Purkinje cell (primary cell): ENCODE results near the gene GGACT. TPM values are rescaled to one million over a fixed set of nuclear protein-coding genes. Genes with fewer than 3 reads are reported as not detected.

Experiments used
- polyA plus RNA-seq: library from polyadenylated mRNA; unstranded; fragments of >200 nt; fragmentation: Nextera tagmentation; gene quantifications from 2 replicates; pipeline ENCODE4 v1.2.1, GENCODE V29; 2014

GGACT gene
- 1.2 and 1.3 TPM in 2 replicates for polyA plus RNA-seq

DNA sequence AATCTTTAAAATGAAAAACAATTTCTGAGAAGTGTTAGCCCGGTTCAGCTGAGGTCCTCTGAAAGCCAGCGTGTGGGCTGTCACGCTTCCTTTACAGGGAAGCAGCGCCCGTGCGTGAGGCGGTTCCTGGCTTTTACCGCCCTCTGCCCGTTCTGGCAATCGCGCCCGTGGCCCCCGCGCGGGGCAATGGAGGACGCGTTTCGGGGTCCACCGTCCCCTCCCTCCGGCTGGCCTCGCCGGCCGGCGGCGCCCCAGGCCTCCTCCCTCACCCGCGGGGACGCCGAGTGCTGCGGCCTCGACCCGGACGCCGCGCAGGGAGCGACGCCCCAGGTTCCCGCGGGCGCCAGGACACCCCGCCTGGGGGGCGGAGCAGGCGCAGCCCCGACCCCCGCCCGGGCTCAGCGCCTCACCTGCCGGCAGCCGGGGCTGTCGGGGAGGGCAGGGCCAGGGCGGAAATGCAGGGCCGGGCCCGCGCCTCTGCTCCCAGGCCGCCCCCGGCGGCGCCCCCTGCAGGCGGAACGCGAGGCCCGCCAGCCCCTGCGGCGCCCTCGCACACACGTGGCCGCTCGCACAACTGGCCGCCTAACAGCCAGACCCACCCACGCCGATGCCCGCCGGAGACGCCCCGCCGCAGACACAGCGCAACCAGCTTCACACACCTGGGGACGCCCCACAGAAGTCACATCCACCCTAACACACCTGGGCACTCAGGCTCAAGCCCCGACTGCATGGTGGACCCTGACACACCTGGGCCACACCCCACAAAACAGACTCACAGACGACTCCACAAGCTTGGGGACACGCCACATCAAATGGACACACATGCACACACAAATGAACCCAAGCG is at the start of gene GGACT:
GGACT (minus strand) TSS at position 459 of the 847 bp plus-strand sequence. CDS start 56,198 bp downstream, outside the sequence.

Other genes with a start within 250 kb of the GGACT start
- gene TMTC4, start 86.0 kb upstream of the GGACT start, polyA plus RNA-seq: 4.4 and 5.2 TPM in 2 replicates